Panc1 (cell line): ENCODE data around the gene UBN2. TPM values are rescaled to one million over a fixed set of nuclear protein-coding genes. Genes with fewer than 3 reads are reported as not detected.

Source experiments
- ATAC-seq: fragments of 200-7000 bp; cut with Tn5 transposase; 2 replicates; pipeline ENCODE4 v1.9.1; 2020; ENCODE audit warnings: mild to moderate bottlenecking, moderate library complexity
- BruUV-seq: library from RNA; stranded (reverse); fragments of 400-500 nt; replicated peaks from 2 replicates; lab custom pipeline; 2021; lab: Mats Ljungman, UMichigan
- CTCF ChIA-PET: fragments of 300-600 bp; sonication (Branson Sonifier 250); formaldehyde crosslinking; loops from one replicate; lab custom pipeline; 2022; ENCODE audit warnings: antibody characterized with exemption; lab: Charles Lee
- POLR2A ChIA-PET: fragments of 300-600 bp; sonication (Branson Sonifier 250); formaldehyde crosslinking; loops from one replicate; lab custom pipeline; 2022; ENCODE audit warnings: antibody characterized with exemption; lab: Charles Lee
- DNase-seq: peaks from one replicate; pipeline ENCODE4 v3.0.0-alpha.2; 2010; ENCODE audit warnings: low read depth, low spot score
- H3K27ac ChIP-seq: 2 replicates; pipeline ENCODE4 v1.5.1; 2011; ENCODE audit warnings: mild to moderate bottlenecking, low read length, inconsistent platforms
- H3K27me3 ChIP-seq: fragments of 200-500 bp; sonication (Bioruptor generic); 2 replicates; pipeline ENCODE4 v1.6.0; 2014; ENCODE audit warnings: low read length, inconsistent platforms; ENCODE audit not compliant: control insufficient read depth, insufficient read depth
- H3K36me3 ChIP-seq: fragments of 200-500 bp; sonication (Bioruptor generic); 2 replicates; pipeline ENCODE4 v1.5.1; 2014; ENCODE audit warnings: inconsistent platforms, mild to moderate bottlenecking, low read length, moderate library complexity; ENCODE audit not compliant: control insufficient read depth, insufficient read depth
- H3K4me1 ChIP-seq: 2 replicates; pipeline ENCODE4 v1.5.1; 2011; ENCODE audit warnings: inconsistent platforms, mild to moderate bottlenecking, low read length, moderate library complexity; ENCODE audit not compliant: control insufficient read depth, insufficient read depth
- H3K4me3 ChIP-seq, 2 experiments: 2 replicates each; pipeline ENCODE4 v1.5.1; 2011 to 2012; ENCODE audit warnings: low read depth in 2 of 2, low read length in 2 of 2, mild to moderate bottlenecking in 2 of 2, inconsistent platforms in 1 of 2, moderate library complexity in 1 of 2
- H3K9me3 ChIP-seq: fragments of 200-500 bp; sonication (Bioruptor generic); 2 replicates; pipeline ENCODE4 v1.5.1; 2014; ENCODE audit warnings: low read depth, mild to moderate bottlenecking, inconsistent platforms, low read length, moderate library complexity; ENCODE audit not compliant: control insufficient read depth, insufficient read depth
- POLR2AphosphoS5 ChIP-seq: IDR thresholded peaks from 2 replicates; pipeline ENCODE4 v1.6.1; 2012; ENCODE audit warnings: mild to moderate bottlenecking, low read depth, low read length, moderate library complexity
- SIN3A ChIP-seq: IDR thresholded peaks from 2 replicates; pipeline ENCODE4 v1.6.1; 2012; ENCODE audit warnings: low read depth, mild to moderate bottlenecking, low read length, moderate library complexity, borderline replicate concordance; ENCODE audit not compliant: insufficient read depth
- TCF7L2 ChIP-seq: IDR thresholded peaks from 2 replicates; pipeline ENCODE4 v1.6.1; 2011; ENCODE audit warnings: mild to moderate bottlenecking, low read depth, low read length, inconsistent platforms
- in situ Hi-C: cut with HindIII; loops from 2 replicates; pipeline ENCODE4 v1.10.0; 2016; ENCODE audit warnings: low sequenced_read_pairs, low pct_unique_long_range_greater_than_20kb
- intact Hi-C: fragments of 100-400 bp; cut with micrococcal nuclease; formaldehyde crosslinking; loops from one replicate; pipeline ENCODE4 v1.10.0; 2022; ENCODE audit not compliant: unreplicated experiment
- total RNA-seq: library from RNA; stranded (reverse); gene quantifications from one replicate; pipeline ENCODE4 v1.2.1, GENCODE V29; 2021; ENCODE audit not compliant: unreplicated experiment
- TF ChIP-seq, protein P1 (sequence below), 2 experiments: IDR thresholded peaks; 2 replicates each; pipeline ENCODE4 v1.6.1; 2011 to 2012; ENCODE audit warnings: low read depth in 2 of 2, control low read depth in 1 of 2, low read length in 1 of 2, mild to moderate bottlenecking in 1 of 2, moderate library complexity in 1 of 2; ENCODE audit not compliant: insufficient read depth in 1 of 2
- TF ChIP-seq, protein P2 (sequence below): fragments of 450-650 bp; IDR thresholded peaks from 2 replicates; pipeline ENCODE4 v1.5.1; 2017; ENCODE audit warnings: mild to moderate bottlenecking

The UBN2 gene
- total RNA-seq, 1 experiment from 2014 or later: 14.0 TPM

GRCh38 chr7:139339698-139340036, 108.6 kb downstream of the UBN2 start:
- H3K4me3 ChIP-seq: peak overlapping the region; percentile 69 to 90
- CTCF ChIA-PET: no interaction called here
- TSS peak; percentile 93 for BruUV-seq
- peak overlapping the region; percentile 98 for H3K27ac ChIP-seq
- no peaks in the 10 kb centered on the region for H3K27me3 ChIP-seq
- no peak for DNase-seq
- ATAC-seq: no peak
- H3K36me3 ChIP-seq: no peaks in the 10 kb centered on the region; the same call in 1 of the 2 replicates
- H3K9me3 ChIP-seq: peaks cover 6% of the 10 kb centered on the region; the same call in 1 of the 2 replicates
- in situ Hi-C loops (no loop called here), intact Hi-C loops (no loop called here)
- H3K4me1 ChIP-seq: peaks cover 8% of the 10 kb centered on the region
- TF ChIP-seq, protein P1, sequence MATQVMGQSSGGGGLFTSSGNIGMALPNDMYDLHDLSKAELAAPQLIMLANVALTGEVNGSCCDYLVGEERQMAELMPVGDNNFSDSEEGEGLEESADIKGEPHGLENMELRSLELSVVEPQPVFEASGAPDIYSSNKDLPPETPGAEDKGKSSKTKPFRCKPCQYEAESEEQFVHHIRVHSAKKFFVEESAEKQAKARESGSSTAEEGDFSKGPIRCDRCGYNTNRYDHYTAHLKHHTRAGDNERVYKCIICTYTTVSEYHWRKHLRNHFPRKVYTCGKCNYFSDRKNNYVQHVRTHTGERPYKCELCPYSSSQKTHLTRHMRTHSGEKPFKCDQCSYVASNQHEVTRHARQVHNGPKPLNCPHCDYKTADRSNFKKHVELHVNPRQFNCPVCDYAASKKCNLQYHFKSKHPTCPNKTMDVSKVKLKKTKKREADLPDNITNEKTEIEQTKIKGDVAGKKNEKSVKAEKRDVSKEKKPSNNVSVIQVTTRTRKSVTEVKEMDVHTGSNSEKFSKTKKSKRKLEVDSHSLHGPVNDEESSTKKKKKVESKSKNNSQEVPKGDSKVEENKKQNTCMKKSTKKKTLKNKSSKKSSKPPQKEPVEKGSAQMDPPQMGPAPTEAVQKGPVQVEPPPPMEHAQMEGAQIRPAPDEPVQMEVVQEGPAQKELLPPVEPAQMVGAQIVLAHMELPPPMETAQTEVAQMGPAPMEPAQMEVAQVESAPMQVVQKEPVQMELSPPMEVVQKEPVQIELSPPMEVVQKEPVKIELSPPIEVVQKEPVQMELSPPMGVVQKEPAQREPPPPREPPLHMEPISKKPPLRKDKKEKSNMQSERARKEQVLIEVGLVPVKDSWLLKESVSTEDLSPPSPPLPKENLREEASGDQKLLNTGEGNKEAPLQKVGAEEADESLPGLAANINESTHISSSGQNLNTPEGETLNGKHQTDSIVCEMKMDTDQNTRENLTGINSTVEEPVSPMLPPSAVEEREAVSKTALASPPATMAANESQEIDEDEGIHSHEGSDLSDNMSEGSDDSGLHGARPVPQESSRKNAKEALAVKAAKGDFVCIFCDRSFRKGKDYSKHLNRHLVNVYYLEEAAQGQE (IDR thresholded peaks at IDR 0.05; ENCODE audit: insufficient read depth in 1 of 2, low read depth in 2 of 2, low read length in 1 of 2): no peak
- TF ChIP-seq, protein P2, sequence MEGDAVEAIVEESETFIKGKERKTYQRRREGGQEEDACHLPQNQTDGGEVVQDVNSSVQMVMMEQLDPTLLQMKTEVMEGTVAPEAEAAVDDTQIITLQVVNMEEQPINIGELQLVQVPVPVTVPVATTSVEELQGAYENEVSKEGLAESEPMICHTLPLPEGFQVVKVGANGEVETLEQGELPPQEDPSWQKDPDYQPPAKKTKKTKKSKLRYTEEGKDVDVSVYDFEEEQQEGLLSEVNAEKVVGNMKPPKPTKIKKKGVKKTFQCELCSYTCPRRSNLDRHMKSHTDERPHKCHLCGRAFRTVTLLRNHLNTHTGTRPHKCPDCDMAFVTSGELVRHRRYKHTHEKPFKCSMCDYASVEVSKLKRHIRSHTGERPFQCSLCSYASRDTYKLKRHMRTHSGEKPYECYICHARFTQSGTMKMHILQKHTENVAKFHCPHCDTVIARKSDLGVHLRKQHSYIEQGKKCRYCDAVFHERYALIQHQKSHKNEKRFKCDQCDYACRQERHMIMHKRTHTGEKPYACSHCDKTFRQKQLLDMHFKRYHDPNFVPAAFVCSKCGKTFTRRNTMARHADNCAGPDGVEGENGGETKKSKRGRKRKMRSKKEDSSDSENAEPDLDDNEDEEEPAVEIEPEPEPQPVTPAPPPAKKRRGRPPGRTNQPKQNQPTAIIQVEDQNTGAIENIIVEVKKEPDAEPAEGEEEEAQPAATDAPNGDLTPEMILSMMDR: no peak
- TF ChIP-seq SIN3A (no peak), TCF7L2 (no peak), POLR2AphosphoS5 (no peak)
- POLR2A ChIA-PET: interaction anchor here (0.6 to 1.0 kb wide), 2 partner anchors 20 to 111 kb away, joined by 3 to 4 read pairs; partner anchors contain the start of gene LUC7L2

- no TSS peak for BruUV-seq
- Histone ChIP-seq H3K36me3 (no peaks in the 10 kb centered on the region; the same call in 1 of the 2 replicates), H3K4me3 (peak overlapping the region; percentile 69 to 90), H3K9me3 (peaks cover 6% of the 10 kb centered on the region; the same call in 1 of the 2 replicates), H3K27me3 (no peaks in the 10 kb centered on the region), H3K27ac (peak overlapping the region; percentile 98), H3K4me1 (peaks cover 8% of the 10 kb centered on the region)
- in situ Hi-C loops: no loop called here
- intact Hi-C loops: no loop called here
- ChIA-PET POLR2A (interaction anchor here (0.6 to 1.0 kb wide), 2 partner anchors 20 to 111 kb away, joined by 3 to 4 read pairs; partner anchors contain the start of gene LUC7L2), CTCF (no interaction called here)
- ATAC-seq (peak; percentile 90), DNase-seq (peak; percentile 100)
- TF ChIP-seq TCF7L2 (no peak), POLR2AphosphoS5 (peak; percentile 70)
- TF ChIP-seq, protein P2: peak; percentile 91
- TF ChIP-seq, protein P1 (IDR thresholded peaks at IDR 0.05; ENCODE audit: insufficient read depth in 1 of 2, low read depth in 2 of 2, low read length in 1 of 2): no peak
Measured at GRCh38 chr7:139340037-139340807, 109.2 kb downstream of the UBN2 start.
